Measurements from ENCODE around the gene CDKN1B.
A peak's percentile ranks its signal among the peaks of the same experiment; 100 is the strongest.

Gene CDKN1B

GRCh38 chr12:12713932-12714275, 3.3 kb upstream of the CDKN1B start:
- no peak overlapping the region for H3K9ac ChIP-seq
- peaks cover 12% of the 10 kb centered on the region for H3K79me2 ChIP-seq
- H3K27me3 ChIP-seq (ENCODE audit: control insufficient read depth, insufficient read depth, low read length), result no peaks in the 10 kb centered on the region
- TF ChIP-seq CTCF (IDR thresholded peaks at IDR 0.05), result no peak
- H3K9me3 ChIP-seq (ENCODE audit: control insufficient read depth, low read length), result no peaks in the 10 kb centered on the region
- H3K27ac ChIP-seq, result peak overlapping the region; percentile 97
- H3K4me3 ChIP-seq (ENCODE audit: low read depth, low read length), result peak overlapping the region; percentile 44
- H3K36me3 ChIP-seq (ENCODE audit: control insufficient read depth, insufficient read depth, low read length), result no peaks in the 10 kb centered on the region
- peaks cover 22% of the 10 kb centered on the region for H3K4me1 ChIP-seq
- peak overlapping the region; percentile 90 for H2AFZ ChIP-seq
- peak overlapping the region; percentile 58 for H3K4me2 ChIP-seq (ENCODE audit: low read length)

GRCh38 chr12:12714276-12715021, 2.7 kb upstream of the CDKN1B start:
- Histone ChIP-seq H3K4me1 (peaks cover 22% of the 10 kb centered on the region), H3K27ac (peak overlapping the region; percentile 97), H3K27me3 (ENCODE audit: control insufficient read depth, insufficient read depth, low read length) (no peaks in the 10 kb centered on the region), H3K9me3 (ENCODE audit: control insufficient read depth, low read length) (no peaks in the 10 kb centered on the region), H3K36me3 (ENCODE audit: control insufficient read depth, insufficient read depth, low read length) (no peaks in the 10 kb centered on the region), H2AFZ (peak overlapping the region; percentile 90), H3K9ac (no peak overlapping the region), H3K4me3 (ENCODE audit: low read depth, low read length) (peak overlapping the region; percentile 44), H3K79me2 (peaks cover 17% of the 10 kb centered on the region), H3K4me2 (ENCODE audit: low read length) (peak overlapping the region; percentile 58)
- TF ChIP-seq CTCF (IDR thresholded peaks at IDR 0.05), result peak; percentile 36

DNA sequence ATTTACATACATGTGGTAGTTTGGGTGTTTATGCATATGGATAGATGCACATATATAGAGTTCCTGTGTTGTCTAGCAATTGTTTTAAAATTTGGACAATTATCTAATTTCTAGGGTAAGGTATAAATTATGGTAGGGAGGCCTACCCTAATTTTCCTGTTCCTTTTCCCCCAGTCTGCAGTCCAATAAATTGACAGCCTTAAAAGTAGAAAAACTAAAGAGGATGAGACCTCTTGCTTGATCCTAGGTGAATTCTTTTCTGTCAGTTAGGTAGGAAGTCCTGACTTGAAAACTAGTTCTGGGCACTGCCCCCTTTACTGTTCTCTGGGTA, 2.1 kb upstream of the CDKN1B start:
- Histone ChIP-seq H3K4me2 (ENCODE audit: low read length) (peak overlapping the region; percentile 58), H3K4me1 (peaks cover 27% of the 10 kb centered on the region), H3K4me3 (ENCODE audit: low read depth, low read length) (peak overlapping the region; percentile 44), H3K79me2 (peaks cover 19% of the 10 kb centered on the region), H3K9me3 (ENCODE audit: control insufficient read depth, low read length) (no peaks in the 10 kb centered on the region), H3K36me3 (ENCODE audit: control insufficient read depth, insufficient read depth, low read length) (no peaks in the 10 kb centered on the region), H3K9ac (no peak overlapping the region), H3K27me3 (ENCODE audit: control insufficient read depth, insufficient read depth, low read length) (no peaks in the 10 kb centered on the region), H3K27ac (peak overlapping the region; percentile 97), H2AFZ (peak overlapping the region; percentile 90)
- TF ChIP-seq CTCF (IDR thresholded peaks at IDR 0.05), result no peak

- Histone ChIP-seq H3K9me3 (ENCODE audit: control insufficient read depth, low read length) (no peaks in the 10 kb centered on the region), H3K9ac (no peak overlapping the region), H3K4me2 (ENCODE audit: low read length) (peak overlapping the region; percentile 93), H3K27me3 (ENCODE audit: control insufficient read depth, insufficient read depth, low read length) (no peaks in the 10 kb centered on the region), H3K79me2 (peaks cover 22% of the 10 kb centered on the region), H3K4me3 (ENCODE audit: low read depth, low read length) (peak overlapping the region; percentile 99), H3K4me1 (peaks cover 29% of the 10 kb centered on the region), H2AFZ (peak overlapping the region; percentile 90), H3K27ac (peak overlapping the region; percentile 97), H3K36me3 (ENCODE audit: control insufficient read depth, insufficient read depth, low read length) (no peaks in the 10 kb centered on the region)
- TF ChIP-seq CTCF (IDR thresholded peaks at IDR 0.05), result no peak
Observed at GRCh38 chr12:12715459-12716150, 1.6 kb upstream of the CDKN1B start.

All from parathyroid adenoma (tissue), 2 donors.